T-cell (primary cell): ENCODE results near the gene YTHDF1. TPM values are rescaled to one million over a fixed set of nuclear protein-coding genes. Genes with fewer than 3 reads are reported as not detected.

ENCODE experiments used
- ATAC-seq, 4 experiments: fragments of 200-7000 bp in 3 of 4; fragments of 150-1000 bp in 1 of 4; cut with Tn5 transposase; replicated peaks in 1 of 4; 1 replicate in 3 of 4; 2 replicates in 1 of 4; pipeline ENCODE4 v1.10.0; 2021; ENCODE audit warnings: moderate library complexity in 3 of 4, mild to moderate bottlenecking in 2 of 4, moderate number of reproducible peaks in 1 of 4
- CTCF ChIA-PET, 2 donors: fragments of 300-600 bp; sonication (Branson Sonifier 250); formaldehyde crosslinking; loops; one replicate each; lab custom pipeline; 2022; ENCODE audit warnings: antibody characterized with exemption in 2 of 2; lab: Charles Lee
- POLR2A ChIA-PET, 2 donors: fragments of 300-600 bp; sonication (Branson Sonifier 250); formaldehyde crosslinking; loops; one replicate each; lab custom pipeline; 2022; ENCODE audit warnings: antibody characterized with exemption in 2 of 2; lab: Charles Lee
- DNase-seq, 35 experiments: peaks; one replicate each; pipeline versions ENCODE4 v3.0.0 to v3.0.0-alpha.2; 2013 to 2023
- H3K27ac ChIP-seq: one replicate; pipeline ENCODE4 v1.5.1; 2013; ENCODE audit warnings: low read length
- H3K27me3 ChIP-seq, 2 experiments: replicated peaks in 1 of 2; 1 replicate in 1 of 2; 2 replicates in 1 of 2; pipeline versions ENCODE4 v1.6.1 to v1.7.0; 2013; ENCODE audit warnings: low read length in 1 of 2, mixed read lengths in 1 of 2; ENCODE audit not compliant: control insufficient read depth in 2 of 2, insufficient read depth in 2 of 2; ENCODE audit errors: extremely low read depth in 1 of 2
- H3K36me3 ChIP-seq, 2 donors: 1 replicate in 1 of 2; 2 replicates in 1 of 2; pipeline versions ENCODE4 v1.6.1 to v1.7.0; 2013; ENCODE audit warnings: low read length in 1 of 2; ENCODE audit not compliant: control insufficient read depth in 2 of 2, insufficient read depth in 1 of 2; ENCODE audit errors: extremely low read depth in 1 of 2
- H3K4me1 ChIP-seq, 2 experiments: 1 replicate in 1 of 2; 2 replicates in 1 of 2; pipeline versions ENCODE4 v1.6.1 to v1.7.0; 2013; ENCODE audit warnings: low read length in 2 of 2, mixed read lengths in 1 of 2; ENCODE audit not compliant: insufficient read depth in 2 of 2, control insufficient read depth in 1 of 2; ENCODE audit errors: extremely low read depth in 1 of 2
- H3K4me3 ChIP-seq, 2 donors: 1 replicate in 1 of 2; 2 replicates in 1 of 2; pipeline versions ENCODE4 v1.5.1 to v1.7.0; 2013; ENCODE audit warnings: mild to moderate bottlenecking in 2 of 2, low read length in 1 of 2, moderate library complexity in 1 of 2; ENCODE audit not compliant: control insufficient read depth in 1 of 2; ENCODE audit errors: extremely low read depth in 1 of 2
- H3K9me3 ChIP-seq: 2 replicates; pipeline ENCODE4 v1.7.0; 2013
- H3K27ac Mint-ChIP-seq, 2 donors: one replicate each; pipeline ENCODE4 v1.8.0; 2020 to 2021; ENCODE audit warnings: mild to moderate bottlenecking in 2 of 2, mixed read lengths in 2 of 2
- H3K27me3 Mint-ChIP-seq, 2 donors: one replicate each; pipeline ENCODE4 v1.8.0; 2021 to 2022; ENCODE audit warnings: mixed read lengths in 2 of 2
- H3K36me3 Mint-ChIP-seq: one replicate; pipeline ENCODE4 v1.8.0; 2021; ENCODE audit warnings: mixed read lengths
- H3K4me1 Mint-ChIP-seq, 3 donors: one replicate each; pipeline ENCODE4 v1.8.0; 2020 to 2022; ENCODE audit warnings: mixed read lengths in 3 of 3, mild to moderate bottlenecking in 1 of 3
- H3K4me3 Mint-ChIP-seq, 3 donors: one replicate each; pipeline ENCODE4 v1.8.0; 2020 to 2022; ENCODE audit warnings: mild to moderate bottlenecking in 3 of 3, mixed read lengths in 3 of 3, moderate library complexity in 3 of 3
- H3K9me3 Mint-ChIP-seq, 3 donors: one replicate each; pipeline ENCODE4 v1.8.0; 2020 to 2022; ENCODE audit warnings: mixed read lengths in 3 of 3
- WGBS: methylation state at CpG from one replicate; pipeline ENCODE4 v1.1.5; 2013; ENCODE audit warnings: missing lambda C conversion rate; ENCODE audit not compliant: insufficient coverage; 5-methylcytosine and 5-hydroxymethylcytosine counted together
- total RNA-seq, 35 experiments: library from RNA in 6 of 35; stranded (reverse) in 6 of 35; fragments of 120-200 nt in 1 of 35; gene quantifications; one replicate each; pipeline versions ENCODE4 v1.2.1 to v1.2.4 and lab custom pipeline; 2013 to 2026

Gene YTHDF1
- total RNA-seq, 5 donors from 2014 or later (not counting 1 experiment from before 2014, with no cell fraction given) = 36.7 to 44.5 (median 42.2) TPM

GRCh38 chr20:63165356-63166192 lies 50.4 kb downstream of the YTHDF1 start:
- WGBS = 85% methylated on average over 23 of the region's 25 CpGs
- H3K4me3 Mint-ChIP-seq = no peak overlapping the region
- peaks cover 0 to 6% (median 2%) of the 10 kb centered on the region in 3 donors for H3K4me1 Mint-ChIP-seq
- Histone ChIP-seq H3K9me3 (no peaks in the 10 kb centered on the region), H3K4me1 (no peaks in the 10 kb centered on the region), H3K4me3 (no peak overlapping the region), H3K36me3 (no peaks in the 10 kb centered on the region), H3K27me3 (peaks cover 0 to 48% of the 10 kb centered on the region in 2 experiments), H3K27ac (no peak overlapping the region)
- ChIA-PET POLR2A (no interaction called here), CTCF (no interaction called here)
- DNase-seq (no peak), ATAC-seq (no peak)
- no peaks in the 10 kb centered on the region for H3K36me3 Mint-ChIP-seq
- H3K9me3 Mint-ChIP-seq = no peaks in the 10 kb centered on the region
- H3K27ac Mint-ChIP-seq = no peak overlapping the region
- H3K27me3 Mint-ChIP-seq = peaks cover 7 to 14% of the 10 kb centered on the region in 2 donors

- Mint-ChIP-seq H3K4me3 (no peak overlapping the region), H3K27ac (no peak overlapping the region), H3K27me3 (peaks cover 7 to 13% of the 10 kb centered on the region in 2 donors), H3K4me1 (peaks cover 0 to 6% (median 2%) of the 10 kb centered on the region in 3 donors), H3K36me3 (no peaks in the 10 kb centered on the region), H3K9me3 (no peaks in the 10 kb centered on the region)
- Histone ChIP-seq H3K4me1 (no peaks in the 10 kb centered on the region), H3K4me3 (no peak overlapping the region), H3K9me3 (no peaks in the 10 kb centered on the region), H3K27ac (no peak overlapping the region), H3K27me3 (peaks cover 0 to 56% of the 10 kb centered on the region in 2 experiments), H3K36me3 (no peaks in the 10 kb centered on the region)
- DNase-seq (no peak), ATAC-seq (no peak)
- CTCF ChIA-PET = no interaction called here
- WGBS = 73% methylated on average over 24 of the region's 24 CpGs
- POLR2A ChIA-PET = no interaction called here
Measured at GRCh38 chr20:63164484-63165355, 51.2 kb downstream of the YTHDF1 start.

GRCh38 chr20:63163596-63164483 lies 52.1 kb downstream of the YTHDF1 start:
- H3K4me3 Mint-ChIP-seq = no peak overlapping the region
- H3K4me1 Mint-ChIP-seq = peaks cover 0 to 6% (median 2%) of the 10 kb centered on the region in 3 donors

GRCh38 chr20:63163171-63163570 lies 52.8 kb downstream of the YTHDF1 start:
- Histone ChIP-seq H3K36me3 (no peaks in the 10 kb centered on the region), H3K4me1 (no peaks in the 10 kb centered on the region), H3K27me3 (peaks cover 0 to 51% of the 10 kb centered on the region in 2 experiments), H3K27ac (no peak overlapping the region), H3K9me3 (no peaks in the 10 kb centered on the region), H3K4me3 (no peak overlapping the region)
- ChIA-PET CTCF (no interaction called here), POLR2A (no interaction called here)
- ATAC-seq = no peak
- no peak for DNase-seq
- H3K9me3 Mint-ChIP-seq = no peaks in the 10 kb centered on the region
- peaks cover 7 to 12% of the 10 kb centered on the region in 2 donors for H3K27me3 Mint-ChIP-seq
- H3K27ac Mint-ChIP-seq = no peak overlapping the region
- H3K4me1 Mint-ChIP-seq = peaks cover 0 to 6% (median 2%) of the 10 kb centered on the region in 3 donors
- WGBS = 65% methylated on average over 4 of the region's 6 CpGs
- H3K36me3 Mint-ChIP-seq = no peaks in the 10 kb centered on the region
- no peak overlapping the region for H3K4me3 Mint-ChIP-seq

More at GRCh38 chr20:63163596-63164483, 52.1 kb downstream of the YTHDF1 start:
- Mint-ChIP-seq H3K27me3 (peaks cover 7 to 10% of the 10 kb centered on the region in 2 donors), H3K27ac (no peak overlapping the region), H3K9me3 (no peaks in the 10 kb centered on the region), H3K36me3 (no peaks in the 10 kb centered on the region)
- ATAC-seq (no peak), DNase-seq (no peak)
- Histone ChIP-seq H3K4me3 (no peak overlapping the region), H3K36me3 (no peaks in the 10 kb centered on the region), H3K4me1 (no peaks in the 10 kb centered on the region), H3K27me3 (peaks cover 0 to 55% of the 10 kb centered on the region in 2 experiments), H3K9me3 (no peaks in the 10 kb centered on the region), H3K27ac (no peak overlapping the region)
- POLR2A ChIA-PET = no interaction called here
- CTCF ChIA-PET = no interaction called here
- 74% methylated on average over 15 of the region's 17 CpGs for WGBS

GRCh38 chr20:63162206-63162795 lies 53.6 kb downstream of the YTHDF1 start:
- no peak overlapping the region for H3K4me3 Mint-ChIP-seq
- Histone ChIP-seq H3K36me3 (no peaks in the 10 kb centered on the region), H3K9me3 (no peaks in the 10 kb centered on the region), H3K27ac (no peak overlapping the region), H3K4me3 (no peak overlapping the region), H3K4me1 (no peaks in the 10 kb centered on the region), H3K27me3 (peaks cover 0 to 50% of the 10 kb centered on the region in 2 experiments)
- ChIA-PET POLR2A (no interaction called here), CTCF (no interaction called here)
- H3K36me3 Mint-ChIP-seq = no peaks in the 10 kb centered on the region
- peaks cover 0 to 6% (median 2%) of the 10 kb centered on the region in 3 donors for H3K4me1 Mint-ChIP-seq
- no peak overlapping the region for H3K27ac Mint-ChIP-seq
- 80% methylated on average over 18 of the region's 19 CpGs for WGBS
- DNase-seq (no peak), ATAC-seq (no peak)
- peaks cover 7 to 12% of the 10 kb centered on the region in 2 donors for H3K27me3 Mint-ChIP-seq
- no peaks in the 10 kb centered on the region for H3K9me3 Mint-ChIP-seq
